Adrenal gland (tissue), 12 donors: ENCODE results near the gene SLC6A12. TPM values are rescaled to one million over a fixed set of nuclear protein-coding genes. Genes with fewer than 3 reads are reported as not detected.
A peak's percentile ranks its signal among the peaks of the same experiment; 100 is the strongest.

Experiments used
- DNase-seq, 7 donors: peaks; one replicate each; pipeline ENCODE4 v3.0.0-alpha.2; 2019 to 2020
- H3K27ac ChIP-seq, 5 donors: fragments of 200-600 bp; sonication (generic) in 4 of 5; 1 replicate in 3 of 5; 2 replicates in 2 of 5; pipeline versions ENCODE4 v1.5.1 to v1.8.0; 2016 to 2020; ENCODE audit warnings: mild to moderate bottlenecking in 1 of 5
- H3K27me3 ChIP-seq: fragments of 200-600 bp; 2 replicates; pipeline ENCODE4 v1.8.0; 2021
- H3K36me3 ChIP-seq, 2 donors: fragments of 200-600 bp; replicated peaks in 1 of 2; 1 replicate in 1 of 2; 2 replicates in 1 of 2; pipeline versions ENCODE4 v1.5.1 to v1.8.0; 2018 to 2022
- H3K4me1 ChIP-seq, 2 donors: fragments of 200-600 bp; replicated peaks in 1 of 2; 1 replicate in 1 of 2; 2 replicates in 1 of 2; pipeline versions ENCODE4 v1.5.1 to v1.8.0; 2018 to 2021
- H3K4me3 ChIP-seq, 4 donors: fragments of 200-600 bp; sonication (generic) in 3 of 4; one replicate each; pipeline ENCODE4 v1.5.1; 2016 to 2018
- H3K9me3 ChIP-seq, 3 donors: fragments of 200-600 bp; sonication (generic) in 1 of 3; replicated peaks in 1 of 3; 1 replicate in 2 of 3; 2 replicates in 1 of 3; pipeline versions ENCODE4 v1.5.1 to v1.8.0; 2016 to 2021
- CTCF ChIP-seq, 6 experiments: fragments of 450-650 bp in 4 of 6; fragments of 200-600 bp in 2 of 6; sonication (generic) in 1 of 6; IDR thresholded peaks; 1 replicate in 5 of 6; 2 replicates in 1 of 6; pipeline versions ENCODE4 v1.5.1 to v1.8.0; 2016 to 2021; ENCODE audit warnings: antibody characterized with exemption in 6 of 6, mild to moderate bottlenecking in 2 of 6, moderate library complexity in 1 of 6
- POLR2A ChIP-seq, 2 donors: fragments of 450-650 bp; IDR thresholded peaks; one replicate each; pipeline ENCODE4 v1.6.1; 2017; ENCODE audit warnings: antibody characterized with exemption in 2 of 2, mild to moderate bottlenecking in 2 of 2, moderate library complexity in 1 of 2
- WGBS, 4 donors: extraction: QIAGEN DNeasy Blood & Tissue Kit in 2 of 4; methylation state at CpG; one replicate each; pipeline versions ENCODE4 v1.1.5 to v1.1.7; 2013 to 2017; 5-methylcytosine and 5-hydroxymethylcytosine counted together
- intact Hi-C, 2 donors: fragments of 100-400 bp; cut with DNase I; formaldehyde crosslinking; loops; one replicate each; pipeline versions ENCODE4 v1.14.1 to v1.15.0; 2022 to 2023
- polyA plus RNA-seq, 3 donors: library from polyadenylated mRNA; stranded (reverse); fragments of 200-250 nt in 2 of 3; fragments of 350-450 nt in 1 of 3; fragmentation: Illumina TruSeq in 1 of 3; extraction: RNeasy Lipid Tissue Mini Kit (QIAGEN cat#74804) in 1 of 3; gene quantifications; one replicate each; pipeline ENCODE4 v1.2.3, GENCODE V29; 2013 to 2014
- total RNA-seq, 9 donors: library from RNA; depleted of rRNA in 4 of 9; stranded (reverse); fragments of >200 nt in 4 of 9; fragments of 120-200 nt in 1 of 9; fragmentation: NEBNext Ultra II Directional in 1 of 9; extraction: Animal tissue kit (Norgen Biotek cat#: 25700) in 1 of 9; gene quantifications; one replicate each; pipeline versions ENCODE4 v1.1.0 to v1.2.4, GENCODE V29; 2013 to 2023
- donor health status: healthy with polysubstance abuse.
- donor health status: Bipolar disorder and iron deficiency.
- donor health status: DM: yes; HTN: yes; CAD: no.
- donor health status: DM: no; HTN: no; CAD: no.
- donor health status: DM: no; HTN: no; CAD: no.
- donor health status: DM: yes; HTN: yes; CAD: no.

The SLC6A12 gene
- total and polyA plus RNA-seq, 12 donors, result 0.33 to 4.3 (median 1.4) TPM

- intact Hi-C loops, result no loop called here
- H3K27ac ChIP-seq, result peak overlapping the region in 1 of 5 donors; percentile 46
- no peak overlapping the region for H3K4me3 ChIP-seq
- TF ChIP-seq CTCF (IDR thresholded peaks at IDR 0.05) (no peak), POLR2A (IDR thresholded peaks at IDR 0.05) (no peak)
- H3K27me3 ChIP-seq, result peaks cover 5% of the 10 kb centered on the region
- peaks cover 0 to 11% of the 10 kb centered on the region in 2 donors for H3K4me1 ChIP-seq
- WGBS, 4 donors, result 68 to 83% (median 77%) methylated on average over 5 of the region's 5 CpGs
- H3K9me3 ChIP-seq, result no peaks in the 10 kb centered on the region
- no peaks in the 10 kb centered on the region for H3K36me3 ChIP-seq
- DNase-seq, result no peak
Measured at GRCh38 chr12:179885-180284, 34.1 kb downstream of the SLC6A12 start.

- peaks cover 5% of the 10 kb centered on the region for H3K27me3 ChIP-seq
- no peak overlapping the region for H3K4me3 ChIP-seq
- peaks cover 0 to 11% of the 10 kb centered on the region in 2 donors for H3K4me1 ChIP-seq
- H3K36me3 ChIP-seq, result no peaks in the 10 kb centered on the region
- 63 to 81% (median 71%) methylated on average over 5 to 11 of the region's 11 CpGs for WGBS, 4 donors
- TF ChIP-seq CTCF (IDR thresholded peaks at IDR 0.05) (no peak), POLR2A (IDR thresholded peaks at IDR 0.05) (no peak)
- no peak overlapping the region for H3K27ac ChIP-seq
- no peaks in the 10 kb centered on the region for H3K9me3 ChIP-seq
- intact Hi-C loops, result no loop called here
- DNase-seq, result peak in 1 of 7 donors; percentile 38
Measured at GRCh38 chr12:179131-179884, 34.6 kb downstream of the SLC6A12 start.

- no peak overlapping the region for H3K4me3 ChIP-seq
- WGBS, 4 donors, result 78 to 100% (median 83%) methylated on average over 1 to 3 of the region's 3 CpGs
- DNase-seq, result no peak
- no peaks in the 10 kb centered on the region for H3K9me3 ChIP-seq
- H3K36me3 ChIP-seq, result no peaks in the 10 kb centered on the region
- intact Hi-C loops, result no loop called here
- H3K27ac ChIP-seq, result no peak overlapping the region
- H3K27me3 ChIP-seq, result peaks cover 5% of the 10 kb centered on the region
- H3K4me1 ChIP-seq, result peaks cover 0 to 11% of the 10 kb centered on the region in 2 donors
- TF ChIP-seq POLR2A (IDR thresholded peaks at IDR 0.05) (no peak), CTCF (IDR thresholded peaks at IDR 0.05) (no peak)
Measured at GRCh38 chr12:178829-179109, 35.2 kb downstream of the SLC6A12 start.

GRCh38 chr12:177980-178828, 35.8 kb downstream of the SLC6A12 start:
- Histone ChIP-seq H3K27ac (no peak overlapping the region), H3K4me1 (peaks cover 0 to 11% of the 10 kb centered on the region in 2 donors), H3K27me3 (peaks cover 5% of the 10 kb centered on the region), H3K36me3 (no peaks in the 10 kb centered on the region), H3K9me3 (no peaks in the 10 kb centered on the region), H3K4me3 (no peak overlapping the region)
- TF ChIP-seq POLR2A (IDR thresholded peaks at IDR 0.05), result no peak
- TF ChIP-seq CTCF (IDR thresholded peaks at IDR 0.05), result no peak
- intact Hi-C loops, result no loop called here
- 88 to 92% (median 90%) methylated on average over 19 to 20 of the region's 20 CpGs for WGBS, 4 donors
- DNase-seq, result no peak
